KG1 (cell line): ENCODE data around the gene C14orf119.

Experiments
- DNase-seq: peaks from one replicate; lab custom pipeline; 2025; lab: John Stamatoyannopoulos, UW

The C14orf119 gene

DNA sequence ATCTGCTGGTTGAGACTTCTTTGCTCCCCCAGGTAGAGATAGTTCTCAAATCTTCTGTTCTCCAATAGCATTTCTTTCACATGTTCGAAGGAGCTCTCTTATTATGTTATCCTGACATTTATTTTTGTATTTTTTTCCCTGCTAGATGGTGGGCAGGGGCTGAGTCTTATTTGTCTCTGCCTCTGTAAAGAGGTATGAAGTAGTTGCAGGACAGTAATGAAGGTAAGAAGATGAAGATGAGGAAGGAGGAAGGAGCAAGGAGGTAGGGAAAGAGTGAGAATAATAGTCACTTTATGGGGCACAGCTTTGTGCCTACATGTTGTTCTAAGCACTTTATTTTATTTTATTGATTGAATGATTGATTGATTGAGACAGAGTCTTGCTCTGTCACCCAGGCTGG lies 14.5 kb downstream of the C14orf119 start:
- no peak for DNase-seq

DNA sequence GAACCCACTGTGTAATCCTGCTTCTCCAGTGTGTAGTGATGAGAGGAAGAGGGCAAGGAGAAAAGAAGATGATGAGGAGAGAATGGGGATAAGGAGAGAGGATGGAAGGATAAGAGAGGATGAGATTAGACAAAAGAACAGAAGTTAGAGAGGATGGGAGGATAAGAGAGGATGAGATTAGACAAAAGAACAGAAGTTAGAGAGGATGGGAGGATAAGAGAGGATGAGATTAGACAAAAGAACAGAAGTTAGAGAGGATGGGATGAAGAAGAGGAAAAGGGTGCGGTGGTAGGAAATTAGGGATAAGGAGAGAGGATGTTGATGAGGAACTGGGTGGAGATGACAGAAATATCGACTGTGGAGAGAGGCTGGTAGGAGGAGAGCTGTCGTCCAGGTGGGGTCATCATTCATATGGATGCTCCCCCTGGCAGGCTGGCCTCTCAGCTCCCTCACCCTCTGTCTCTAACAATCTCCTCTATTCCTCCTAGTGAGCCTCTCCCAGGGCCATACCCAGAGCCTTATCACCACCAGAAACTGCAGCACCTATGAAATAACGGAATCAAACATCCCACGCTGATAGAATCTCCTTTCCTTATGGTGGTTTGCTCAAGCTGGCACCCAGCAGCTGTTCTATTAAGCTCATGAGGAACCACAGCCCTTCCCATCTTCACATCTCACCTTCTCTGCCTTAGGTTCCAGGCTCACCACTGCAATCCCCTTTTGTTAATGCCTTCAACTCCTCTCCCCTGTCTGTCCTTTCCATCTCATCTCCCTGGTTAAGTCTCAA lies 15.5 kb downstream of the C14orf119 start:
- no peak for DNase-seq

- no peak for DNase-seq
Measured at GRCh38 chr14:23112359-23113178, 17.3 kb downstream of the C14orf119 start.

GRCh38 chr14:23113431-23114119 lies 18.3 kb downstream of the C14orf119 start:
- no peak for DNase-seq

DNA sequence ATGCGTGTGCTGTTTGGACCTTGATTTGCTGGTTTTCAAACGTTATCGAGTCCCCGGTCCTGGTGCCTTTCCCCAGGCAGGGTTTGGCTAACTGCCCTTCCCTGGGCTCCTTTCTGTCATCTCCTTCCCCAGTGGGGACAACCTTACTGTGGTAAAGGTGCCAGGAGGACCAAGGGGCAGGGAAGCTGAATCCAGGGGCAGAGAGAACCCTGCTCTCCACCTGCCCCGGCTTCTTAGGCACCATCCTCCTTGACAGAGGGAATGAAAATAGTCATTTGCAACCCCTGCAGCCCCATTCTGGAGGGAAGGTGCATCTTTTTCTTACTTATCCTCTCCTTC lies 18.8 kb downstream of the C14orf119 start:
- no peak for DNase-seq

DNA sequence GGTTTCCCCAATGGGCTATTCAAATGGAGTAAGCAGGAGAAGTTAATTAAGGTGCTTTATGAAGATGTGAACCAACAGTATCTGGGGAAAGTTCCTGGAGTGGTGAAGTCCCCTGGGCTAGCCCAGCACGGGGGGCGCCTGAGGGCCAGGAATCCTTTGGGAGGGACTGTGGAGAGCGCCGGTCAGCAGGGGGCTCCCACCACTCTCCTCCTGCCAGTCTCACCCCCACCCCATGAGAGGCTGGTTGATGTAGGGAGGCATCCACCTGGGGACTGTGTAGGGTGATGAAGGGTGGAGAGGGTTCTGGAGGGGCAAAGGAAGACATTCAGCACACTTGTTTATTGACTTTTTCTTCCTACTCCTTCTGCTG lies 19.3 kb downstream of the C14orf119 start:
- no peak for DNase-seq

DNA sequence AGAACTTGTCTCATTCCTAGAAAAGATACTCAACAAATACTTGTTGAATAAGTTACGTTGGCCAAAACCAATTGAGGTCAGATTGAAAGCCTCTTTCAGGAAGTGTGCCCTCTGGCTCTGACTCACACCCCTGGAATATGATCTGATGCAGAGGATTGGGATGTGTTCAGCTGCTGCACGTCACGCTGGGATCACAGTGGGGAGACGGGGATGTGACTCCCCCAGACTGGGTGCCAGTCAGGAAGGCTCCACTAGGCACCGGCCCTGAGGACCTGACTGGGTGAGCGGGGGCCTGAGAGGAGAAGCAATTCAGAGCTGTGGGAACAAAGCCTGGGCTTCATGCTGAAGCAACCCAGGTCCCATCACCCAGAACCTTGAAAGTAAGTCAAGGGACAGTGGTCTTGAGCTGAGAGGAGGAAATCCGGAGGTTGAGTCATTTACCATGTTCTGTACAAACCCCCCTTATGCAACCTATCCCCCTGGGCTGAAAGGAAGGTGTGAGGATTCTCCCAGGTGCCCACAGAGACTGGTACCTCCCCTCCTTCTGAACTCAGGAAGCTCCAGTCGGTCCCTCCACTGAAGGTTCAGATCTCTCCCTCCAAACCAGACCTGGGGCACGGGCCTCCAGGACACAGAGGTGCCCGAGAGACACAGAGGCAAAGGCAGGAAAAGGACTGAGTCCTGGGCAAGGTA lies 19.9 kb downstream of the C14orf119 start:
- no peak for DNase-seq

GRCh38 chr14:23115918-23116317 lies 20.6 kb downstream of the C14orf119 start:
- no peak for DNase-seq

DNA sequence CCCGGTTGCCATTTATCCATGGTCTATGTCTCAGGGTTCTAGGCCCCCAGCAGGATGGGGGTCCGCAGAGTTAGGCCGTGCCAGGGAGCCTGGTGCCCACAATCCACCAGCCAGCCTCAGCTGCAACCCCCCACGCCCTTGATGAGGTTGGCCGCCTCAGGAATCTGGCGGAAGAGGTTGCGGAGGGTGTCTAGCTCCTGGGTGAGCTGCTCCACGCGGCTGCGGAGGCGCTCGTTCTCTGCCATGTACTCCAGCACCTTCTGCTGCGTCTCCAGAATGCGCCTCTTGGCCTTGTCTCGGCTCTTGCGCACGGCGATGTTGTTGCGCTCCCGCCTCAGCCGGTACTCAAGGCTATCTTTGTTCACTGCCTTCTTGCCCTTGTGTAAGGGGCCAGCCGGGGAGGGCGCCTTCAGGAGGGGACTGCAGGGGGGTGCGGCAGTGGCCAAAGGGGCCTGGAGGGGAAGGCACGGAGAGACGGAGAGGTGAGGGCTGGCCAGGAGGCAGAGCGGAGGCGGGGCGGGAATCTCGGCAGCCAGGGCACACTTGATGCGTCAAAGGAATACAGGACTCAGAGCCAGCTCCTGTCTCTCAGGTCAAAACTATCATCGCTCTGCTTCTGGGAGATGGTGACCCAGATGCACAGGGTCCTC lies 22.2 kb downstream of the C14orf119 start:
- no peak for DNase-seq

DNA sequence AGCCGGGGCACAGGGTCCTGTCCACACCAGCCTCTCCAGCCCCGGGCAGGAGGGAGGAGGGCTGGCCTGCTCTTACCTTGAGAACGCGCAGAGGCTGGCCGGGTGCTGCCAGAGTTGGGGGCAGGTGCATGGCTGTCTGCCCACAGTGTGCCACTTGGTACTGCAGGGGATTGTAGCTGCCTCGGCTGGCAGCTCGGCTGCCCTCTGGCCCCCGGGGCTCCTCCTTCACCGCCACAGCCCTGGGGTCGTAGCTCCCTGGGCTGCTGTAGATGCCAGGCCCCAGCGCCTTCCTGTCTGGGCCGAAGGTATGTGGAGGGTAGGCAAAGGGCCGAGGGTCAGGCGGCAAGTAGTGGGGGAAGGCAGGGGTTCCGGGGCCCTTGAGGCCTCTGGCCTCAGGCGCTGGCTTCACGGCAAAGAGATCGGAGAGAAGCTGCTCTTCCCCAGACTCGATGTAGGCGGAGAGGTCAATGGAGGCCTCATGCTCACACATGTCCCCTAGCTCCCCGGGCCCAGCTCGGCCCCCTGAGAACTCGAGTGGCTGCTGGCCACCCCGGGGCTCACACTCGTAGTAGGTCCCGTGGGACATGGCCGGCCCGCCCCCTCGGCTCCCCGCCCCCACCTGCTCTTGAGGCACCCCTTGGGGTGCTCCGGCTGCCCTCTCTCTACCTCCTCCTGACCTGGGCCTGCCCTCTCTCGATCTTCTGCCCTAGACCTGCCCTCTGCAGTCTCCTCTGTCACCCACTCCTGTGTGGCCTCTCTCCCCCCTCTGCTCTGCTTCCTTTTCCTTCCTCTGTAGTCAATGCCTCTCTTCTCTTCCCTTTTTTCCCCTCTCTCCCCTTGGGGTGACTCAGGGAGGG lies 23.4 kb downstream of the C14orf119 start, which contains the start of gene CEBPE:
Gene CEBPE (minus strand): TSS at position 750 of the 857 bp plus-strand sequence. CDS start 164 bp downstream, at position 586.
- no peak for DNase-seq

GRCh38 chr14:23119363-23120327 lies 24.3 kb downstream of the C14orf119 start:
- DNase-seq: peak; percentile 51

- peak; percentile 91 for DNase-seq
Measured at GRCh38 chr14:23120541-23121251, 25.4 kb downstream of the C14orf119 start.

GRCh38 chr14:23121361-23121771 lies 26.1 kb downstream of the C14orf119 start:
- DNase-seq: no peak

GRCh38 chr14:23122086-23122485 lies 26.8 kb downstream of the C14orf119 start:
- no peak for DNase-seq

DNA sequence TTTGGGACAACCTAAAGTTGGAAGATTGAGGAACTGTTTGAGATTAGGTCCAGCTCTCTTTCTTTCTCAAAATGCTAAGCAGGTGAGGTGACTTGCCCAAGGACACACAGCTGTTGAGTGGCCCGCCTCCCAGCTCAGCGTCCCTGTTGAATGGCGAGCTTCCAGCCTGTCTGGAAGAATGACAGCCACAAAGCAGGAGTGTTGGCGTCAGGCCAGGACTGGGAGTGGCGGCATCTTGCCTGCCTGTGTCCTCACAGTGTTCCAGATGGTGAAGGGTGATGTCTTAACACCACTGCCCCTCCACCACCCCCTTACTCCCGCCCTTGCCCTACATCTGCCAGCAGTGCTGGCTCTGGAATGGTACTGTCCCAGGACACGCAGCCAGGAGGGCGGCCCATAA lies 28.1 kb downstream of the C14orf119 start:
- no peak for DNase-seq

DNA sequence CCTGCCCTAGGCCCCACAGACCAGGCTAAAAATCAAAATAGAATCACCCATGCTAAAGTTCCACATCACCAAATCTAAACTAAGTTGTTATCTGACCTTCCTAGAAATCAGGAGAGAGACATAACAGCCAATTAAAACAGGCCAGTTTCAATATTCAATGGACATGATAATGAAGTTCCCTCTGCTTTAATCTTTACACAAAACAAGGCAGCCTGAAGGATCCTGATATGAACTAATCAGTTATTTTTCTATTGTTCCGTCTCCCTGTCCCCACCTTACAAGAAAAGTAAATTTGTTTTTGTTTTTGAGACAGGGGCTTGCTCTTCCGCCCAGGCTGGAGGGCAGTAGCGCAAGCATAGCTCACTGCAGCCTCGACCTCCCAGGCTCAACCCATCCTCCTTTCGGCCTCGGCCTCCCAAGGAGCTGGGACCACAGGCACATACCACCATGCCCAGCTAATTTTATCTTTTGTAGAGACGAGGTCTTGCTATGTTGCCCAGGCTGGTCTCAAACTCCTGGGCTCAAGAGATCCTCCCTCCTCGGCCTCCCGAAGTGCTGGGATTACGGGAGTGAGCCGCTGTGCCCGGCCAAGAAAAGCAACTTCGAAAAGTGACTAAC lies 29.1 kb downstream of the C14orf119 start:
- DNase-seq: no peak

GRCh38 chr14:23125011-23125410 lies 29.7 kb downstream of the C14orf119 start:
- no peak for DNase-seq

GRCh38 chr14:23125933-23126524 lies 30.7 kb downstream of the C14orf119 start:
- DNase-seq: no peak
